Panc1 (cell line): ENCODE measurements around the gene LAIR1. TPM values are rescaled to one million over a fixed set of nuclear protein-coding genes. Genes with fewer than 3 reads are reported as not detected.

Experiments
- ATAC-seq: fragments of 200-7000 bp; cut with Tn5 transposase; 2 replicates; pipeline ENCODE4 v1.9.1; 2020; ENCODE audit warnings: mild to moderate bottlenecking, moderate library complexity
- BruUV-seq: library from RNA; stranded (reverse); fragments of 400-500 nt; replicated peaks from 2 replicates; lab custom pipeline; 2021; lab: Mats Ljungman, UMichigan
- CTCF ChIA-PET: fragments of 300-600 bp; sonication (Branson Sonifier 250); formaldehyde crosslinking; loops from one replicate; lab custom pipeline; 2022; ENCODE audit warnings: antibody characterized with exemption; lab: Charles Lee
- POLR2A ChIA-PET: fragments of 300-600 bp; sonication (Branson Sonifier 250); formaldehyde crosslinking; loops from one replicate; lab custom pipeline; 2022; ENCODE audit warnings: antibody characterized with exemption; lab: Charles Lee
- DNase-seq: peaks from one replicate; pipeline ENCODE4 v3.0.0-alpha.2; 2010; ENCODE audit warnings: low read depth, low spot score
- H3K27ac ChIP-seq: 2 replicates; pipeline ENCODE4 v1.5.1; 2011; ENCODE audit warnings: mild to moderate bottlenecking, low read length, inconsistent platforms
- H3K27me3 ChIP-seq: fragments of 200-500 bp; sonication (Bioruptor generic); 2 replicates; pipeline ENCODE4 v1.6.0; 2014; ENCODE audit warnings: low read length, inconsistent platforms; ENCODE audit not compliant: control insufficient read depth, insufficient read depth
- H3K36me3 ChIP-seq: fragments of 200-500 bp; sonication (Bioruptor generic); 2 replicates; pipeline ENCODE4 v1.5.1; 2014; ENCODE audit warnings: inconsistent platforms, mild to moderate bottlenecking, low read length, moderate library complexity; ENCODE audit not compliant: control insufficient read depth, insufficient read depth
- H3K4me1 ChIP-seq: 2 replicates; pipeline ENCODE4 v1.5.1; 2011; ENCODE audit warnings: inconsistent platforms, mild to moderate bottlenecking, low read length, moderate library complexity; ENCODE audit not compliant: control insufficient read depth, insufficient read depth
- H3K4me3 ChIP-seq, 2 experiments: 2 replicates each; pipeline ENCODE4 v1.5.1; 2011 to 2012; ENCODE audit warnings: low read depth in 2 of 2, low read length in 2 of 2, mild to moderate bottlenecking in 2 of 2, inconsistent platforms in 1 of 2, moderate library complexity in 1 of 2
- H3K9me3 ChIP-seq: fragments of 200-500 bp; sonication (Bioruptor generic); 2 replicates; pipeline ENCODE4 v1.5.1; 2014; ENCODE audit warnings: low read depth, mild to moderate bottlenecking, inconsistent platforms, low read length, moderate library complexity; ENCODE audit not compliant: control insufficient read depth, insufficient read depth
- POLR2AphosphoS5 ChIP-seq: IDR thresholded peaks from 2 replicates; pipeline ENCODE4 v1.6.1; 2012; ENCODE audit warnings: mild to moderate bottlenecking, low read depth, low read length, moderate library complexity
- SIN3A ChIP-seq: IDR thresholded peaks from 2 replicates; pipeline ENCODE4 v1.6.1; 2012; ENCODE audit warnings: low read depth, mild to moderate bottlenecking, low read length, moderate library complexity, borderline replicate concordance; ENCODE audit not compliant: insufficient read depth
- TCF7L2 ChIP-seq: IDR thresholded peaks from 2 replicates; pipeline ENCODE4 v1.6.1; 2011; ENCODE audit warnings: mild to moderate bottlenecking, low read depth, low read length, inconsistent platforms
- in situ Hi-C: cut with HindIII; loops from 2 replicates; pipeline ENCODE4 v1.10.0; 2016; ENCODE audit warnings: low sequenced_read_pairs, low pct_unique_long_range_greater_than_20kb
- intact Hi-C: fragments of 100-400 bp; cut with micrococcal nuclease; formaldehyde crosslinking; loops from one replicate; pipeline ENCODE4 v1.10.0; 2022; ENCODE audit not compliant: unreplicated experiment
- total RNA-seq: library from RNA; stranded (reverse); gene quantifications from one replicate; pipeline ENCODE4 v1.2.1, GENCODE V29; 2021; ENCODE audit not compliant: unreplicated experiment
- TF ChIP-seq, protein P1 (sequence below): fragments of 450-650 bp; IDR thresholded peaks from 2 replicates; pipeline ENCODE4 v1.5.1; 2017; ENCODE audit warnings: mild to moderate bottlenecking
- TF ChIP-seq, protein P2 (sequence below), 2 experiments: IDR thresholded peaks; 2 replicates each; pipeline ENCODE4 v1.6.1; 2011 to 2012; ENCODE audit warnings: low read depth in 2 of 2, control low read depth in 1 of 2, low read length in 1 of 2, mild to moderate bottlenecking in 1 of 2, moderate library complexity in 1 of 2; ENCODE audit not compliant: insufficient read depth in 1 of 2

Gene LAIR1
- total RNA-seq, 1 experiment from 2014 or later, result 0.05 TPM

DNA sequence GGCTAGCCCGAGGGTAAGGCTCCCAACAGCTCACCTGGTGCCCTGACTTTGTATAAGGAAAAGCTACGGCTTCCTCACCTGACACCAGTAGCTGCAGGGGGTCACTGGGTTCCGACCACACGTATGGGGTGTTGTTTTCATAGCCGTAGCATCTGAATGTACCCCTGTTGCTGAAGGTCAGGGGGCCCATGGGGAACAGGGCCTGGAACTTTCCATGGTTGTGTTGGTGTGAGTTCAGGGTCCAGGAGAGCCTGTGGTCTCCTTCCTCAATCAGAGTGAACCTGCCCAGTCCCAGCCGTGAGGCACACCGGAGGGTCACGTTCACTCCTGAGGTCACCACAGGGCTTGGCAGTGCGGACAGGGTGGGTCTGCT, 26.9 kb downstream of the LAIR1 start:
- ChIA-PET POLR2A (no interaction called here), CTCF (no interaction called here)
- intact Hi-C loops (no loop called here), in situ Hi-C loops (no loop called here)
- DNase-seq, result no peak
- H3K27ac ChIP-seq, result no peak overlapping the region
- H3K4me3 ChIP-seq, result no peak overlapping the region
- no peak for ATAC-seq
- no peaks in the 10 kb centered on the region for H3K27me3 ChIP-seq
- H3K4me1 ChIP-seq, result no peaks in the 10 kb centered on the region
- H3K36me3 ChIP-seq, result no peaks in the 10 kb centered on the region
- TF ChIP-seq, protein P1, sequence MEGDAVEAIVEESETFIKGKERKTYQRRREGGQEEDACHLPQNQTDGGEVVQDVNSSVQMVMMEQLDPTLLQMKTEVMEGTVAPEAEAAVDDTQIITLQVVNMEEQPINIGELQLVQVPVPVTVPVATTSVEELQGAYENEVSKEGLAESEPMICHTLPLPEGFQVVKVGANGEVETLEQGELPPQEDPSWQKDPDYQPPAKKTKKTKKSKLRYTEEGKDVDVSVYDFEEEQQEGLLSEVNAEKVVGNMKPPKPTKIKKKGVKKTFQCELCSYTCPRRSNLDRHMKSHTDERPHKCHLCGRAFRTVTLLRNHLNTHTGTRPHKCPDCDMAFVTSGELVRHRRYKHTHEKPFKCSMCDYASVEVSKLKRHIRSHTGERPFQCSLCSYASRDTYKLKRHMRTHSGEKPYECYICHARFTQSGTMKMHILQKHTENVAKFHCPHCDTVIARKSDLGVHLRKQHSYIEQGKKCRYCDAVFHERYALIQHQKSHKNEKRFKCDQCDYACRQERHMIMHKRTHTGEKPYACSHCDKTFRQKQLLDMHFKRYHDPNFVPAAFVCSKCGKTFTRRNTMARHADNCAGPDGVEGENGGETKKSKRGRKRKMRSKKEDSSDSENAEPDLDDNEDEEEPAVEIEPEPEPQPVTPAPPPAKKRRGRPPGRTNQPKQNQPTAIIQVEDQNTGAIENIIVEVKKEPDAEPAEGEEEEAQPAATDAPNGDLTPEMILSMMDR, result no peak
- TF ChIP-seq, protein P2, sequence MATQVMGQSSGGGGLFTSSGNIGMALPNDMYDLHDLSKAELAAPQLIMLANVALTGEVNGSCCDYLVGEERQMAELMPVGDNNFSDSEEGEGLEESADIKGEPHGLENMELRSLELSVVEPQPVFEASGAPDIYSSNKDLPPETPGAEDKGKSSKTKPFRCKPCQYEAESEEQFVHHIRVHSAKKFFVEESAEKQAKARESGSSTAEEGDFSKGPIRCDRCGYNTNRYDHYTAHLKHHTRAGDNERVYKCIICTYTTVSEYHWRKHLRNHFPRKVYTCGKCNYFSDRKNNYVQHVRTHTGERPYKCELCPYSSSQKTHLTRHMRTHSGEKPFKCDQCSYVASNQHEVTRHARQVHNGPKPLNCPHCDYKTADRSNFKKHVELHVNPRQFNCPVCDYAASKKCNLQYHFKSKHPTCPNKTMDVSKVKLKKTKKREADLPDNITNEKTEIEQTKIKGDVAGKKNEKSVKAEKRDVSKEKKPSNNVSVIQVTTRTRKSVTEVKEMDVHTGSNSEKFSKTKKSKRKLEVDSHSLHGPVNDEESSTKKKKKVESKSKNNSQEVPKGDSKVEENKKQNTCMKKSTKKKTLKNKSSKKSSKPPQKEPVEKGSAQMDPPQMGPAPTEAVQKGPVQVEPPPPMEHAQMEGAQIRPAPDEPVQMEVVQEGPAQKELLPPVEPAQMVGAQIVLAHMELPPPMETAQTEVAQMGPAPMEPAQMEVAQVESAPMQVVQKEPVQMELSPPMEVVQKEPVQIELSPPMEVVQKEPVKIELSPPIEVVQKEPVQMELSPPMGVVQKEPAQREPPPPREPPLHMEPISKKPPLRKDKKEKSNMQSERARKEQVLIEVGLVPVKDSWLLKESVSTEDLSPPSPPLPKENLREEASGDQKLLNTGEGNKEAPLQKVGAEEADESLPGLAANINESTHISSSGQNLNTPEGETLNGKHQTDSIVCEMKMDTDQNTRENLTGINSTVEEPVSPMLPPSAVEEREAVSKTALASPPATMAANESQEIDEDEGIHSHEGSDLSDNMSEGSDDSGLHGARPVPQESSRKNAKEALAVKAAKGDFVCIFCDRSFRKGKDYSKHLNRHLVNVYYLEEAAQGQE (IDR thresholded peaks at IDR 0.05; ENCODE audit: insufficient read depth in 1 of 2, low read depth in 2 of 2, low read length in 1 of 2), result no peak
- TF ChIP-seq POLR2AphosphoS5 (no peak), SIN3A (no peak), TCF7L2 (no peak)
- BruUV-seq, result no TSS peak
- no peaks in the 10 kb centered on the region for H3K9me3 ChIP-seq

DNA sequence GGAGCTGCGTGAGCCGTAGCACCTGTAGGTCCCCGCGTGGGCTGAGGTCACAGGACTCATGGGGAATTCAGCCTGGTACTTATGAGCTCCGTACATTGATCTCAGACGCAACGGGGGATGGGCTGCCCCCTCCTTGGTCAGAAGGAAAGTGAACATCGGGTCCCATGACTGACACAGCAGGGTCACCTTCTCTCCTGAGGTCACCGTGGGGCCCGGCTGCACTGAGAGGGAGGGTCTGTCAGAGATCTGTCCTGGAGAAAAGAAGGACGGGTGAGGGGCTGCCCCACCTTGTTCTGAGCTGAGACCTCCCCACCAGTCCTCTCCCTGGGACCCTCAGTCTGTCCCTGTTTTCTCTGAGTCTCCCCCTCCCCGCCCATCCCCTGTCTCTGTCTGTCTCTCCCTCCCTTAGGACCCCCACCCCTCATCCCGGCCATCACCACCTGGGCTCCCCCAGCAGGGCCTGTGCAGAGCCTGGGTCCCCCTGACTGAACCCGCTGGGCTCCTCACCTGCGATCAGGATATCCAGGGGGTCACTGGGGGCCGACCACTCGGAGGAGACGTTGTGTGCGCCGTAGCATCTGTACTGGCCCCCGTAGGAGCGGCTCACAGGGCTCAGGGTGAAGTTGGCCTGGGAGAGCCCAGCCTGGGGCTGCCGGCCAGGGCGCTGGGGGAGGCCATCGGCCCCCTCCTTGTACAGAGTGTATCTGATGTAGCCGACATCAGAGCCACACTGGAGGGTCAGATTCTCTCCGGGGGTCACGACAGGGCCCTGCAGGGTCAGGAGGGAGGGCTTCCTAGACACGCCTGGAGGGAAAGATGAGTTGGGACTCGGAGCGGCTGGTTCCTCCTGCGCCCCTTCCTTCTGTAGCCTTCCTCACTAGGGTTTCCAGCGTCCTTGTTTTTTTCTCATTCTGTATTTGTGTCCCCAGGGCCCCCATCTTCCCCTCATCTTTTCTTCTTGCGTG, 27.6 kb downstream of the LAIR1 start:
- no peak overlapping the region for H3K4me3 ChIP-seq
- H3K27ac ChIP-seq, result no peak overlapping the region
- intact Hi-C loops (no loop called here), in situ Hi-C loops (no loop called here)
- no peaks in the 10 kb centered on the region for H3K36me3 ChIP-seq
- ChIA-PET POLR2A (no interaction called here), CTCF (no interaction called here)
- no peaks in the 10 kb centered on the region for H3K9me3 ChIP-seq
- ATAC-seq (no peak), DNase-seq (no peak)
- BruUV-seq, result no TSS peak
- no peaks in the 10 kb centered on the region for H3K4me1 ChIP-seq
- TF ChIP-seq SIN3A (no peak), POLR2AphosphoS5 (no peak), TCF7L2 (no peak)
- TF ChIP-seq, protein P1, result no peak
- TF ChIP-seq, protein P2 (IDR thresholded peaks at IDR 0.05; ENCODE audit: insufficient read depth in 1 of 2, low read depth in 2 of 2, low read length in 1 of 2), result no peak
- no peaks in the 10 kb centered on the region for H3K27me3 ChIP-seq
